GM12878 (cell line): Measurements from ENCODE around the gene PPP2R2D. TPM values are rescaled to one million over a fixed set of nuclear protein-coding genes. Genes with fewer than 3 reads are reported as not detected.
"Not testable (repeated sequence)": the region's sequence is repeated elsewhere in the genome, so short reads cannot be mapped to it uniquely, and the experiment has no call there.

Source experiments
- ATAC-seq: fragments of 200-7000 bp; cut with Tn5 transposase; 3 replicates; pipeline ENCODE4 v1.9.1; 2020; ENCODE audit warnings: mild to moderate bottlenecking, moderate library complexity
- BruUV-seq: library from RNA; stranded (reverse); fragments of 400-500 nt; replicated peaks from 2 replicates; lab custom pipeline; 2021; lab: Mats Ljungman, UMichigan
- CTCF ChIA-PET: fragments of 300-600 bp; sonication (Branson Sonifier 250); formaldehyde crosslinking; extraction: SDS; loops from one replicate; lab custom pipeline; 2021; ENCODE audit warnings: inconsistent platforms; lab: Yijun Ruan, JAX
- POLR2A ChIA-PET: fragments of 350-600 bp; formaldehyde crosslinking; extraction: SDS; loops from one replicate; lab custom pipeline; 2021; ENCODE audit warnings: inconsistent platforms; lab: Charles Lee
- RAD21 ChIA-PET: fragments of 300-600 bp; sonication (Branson Sonifier 250); formaldehyde crosslinking; loops from one replicate; lab custom pipeline; 2023; ENCODE audit warnings: antibody characterized with exemption; ENCODE audit not compliant: unreplicated experiment; lab: Charles Lee
- SMC1A ChIA-PET: fragments of 300-600 bp; sonication (Branson Sonifier 250); formaldehyde crosslinking; loops from one replicate; lab custom pipeline; 2023; ENCODE audit not compliant: unreplicated experiment, uncharacterized antibody; lab: Charles Lee
- DNase-seq: peaks from one replicate; pipeline ENCODE4 v3.0.0-alpha.2; 2011; ENCODE audit warnings: low read depth, low spot score
- FAIRE-seq: peaks from 3 replicates; lab custom pipeline; 2011; peaks lifted over from hg19 to GRCh38; lab: Jason Lieb, UNC
- H2AFZ ChIP-seq: 2 replicates; pipeline ENCODE4 v1.6.0; 2011; ENCODE audit warnings: low read depth, low read length, control low read depth; ENCODE audit not compliant: control insufficient read depth
- H3K27ac ChIP-seq: 2 replicates; pipeline ENCODE4 v1.5.1; 2011; ENCODE audit warnings: control low read depth; ENCODE audit not compliant: control insufficient read depth, insufficient read depth
- H3K27me3 ChIP-seq, 2 experiments: replicated peaks in 1 of 2; 2 replicates each; pipeline versions ENCODE4 v1.6.0 to v1.6.1; 2011; ENCODE audit warnings: low read length in 1 of 2; ENCODE audit not compliant: control insufficient read depth in 2 of 2, insufficient read depth in 2 of 2
- H3K36me3 ChIP-seq, 2 experiments: 2 replicates each; pipeline ENCODE4 v1.5.1; 2011; ENCODE audit warnings: low read length in 1 of 2; ENCODE audit not compliant: control insufficient read depth in 2 of 2, insufficient read depth in 2 of 2
- H3K4me1 ChIP-seq: 2 replicates; pipeline ENCODE4 v1.6.1; 2011; ENCODE audit warnings: mild to moderate bottlenecking, low read length, moderate library complexity, mixed read lengths; ENCODE audit not compliant: control insufficient read depth, insufficient read depth
- H3K4me2 ChIP-seq: 2 replicates; pipeline ENCODE4 v1.6.0; 2011; ENCODE audit warnings: control low read depth; ENCODE audit not compliant: control insufficient read depth, insufficient read depth
- H3K4me3 ChIP-seq: fragments of 200-600 bp; sonication (generic); 2 replicates; pipeline ENCODE4 v1.5.1; 2016
- H3K79me2 ChIP-seq: 2 replicates; pipeline ENCODE4 v1.6.0; 2011; ENCODE audit warnings: low read length; ENCODE audit not compliant: control insufficient read depth, insufficient read depth
- H3K9ac ChIP-seq: 2 replicates; pipeline ENCODE4 v1.8.0; 2011; ENCODE audit warnings: low read length, control low read depth, mixed read lengths; ENCODE audit not compliant: control insufficient read depth, insufficient read depth
- H3K9me3 ChIP-seq: replicated peaks from 3 replicates; pipeline ENCODE4 v1.5.1; 2011; ENCODE audit warnings: mild to moderate bottlenecking, low read length; ENCODE audit not compliant: control insufficient read depth, insufficient read depth
- H4K20me1 ChIP-seq: 2 replicates; pipeline ENCODE4 v1.6.0; 2011; ENCODE audit not compliant: control insufficient read depth, insufficient read depth
- ATF7 ChIP-seq: fragments of 450-650 bp; IDR thresholded peaks from 2 replicates; pipeline ENCODE4 v1.6.1; 2016; ENCODE audit warnings: low read depth, mild to moderate bottlenecking
- NFXL1 ChIP-seq: fragments of 450-650 bp; IDR thresholded peaks from 2 replicates; pipeline ENCODE4 v1.6.1; 2017; ENCODE audit warnings: antibody characterized with exemption, mild to moderate bottlenecking, borderline replicate concordance
- SREBF2 ChIP-seq: IDR thresholded peaks from 2 replicates; pipeline ENCODE4 v1.6.1; 2012; ENCODE audit warnings: mild to moderate bottlenecking, low read length
- ZNF217 ChIP-seq: fragments of 450-650 bp; IDR thresholded peaks from 2 replicates; pipeline ENCODE4 v1.6.1; 2017; ENCODE audit warnings: antibody characterized with exemption, mild to moderate bottlenecking
- WGBS: methylation state at CpG from one replicate; pipeline ENCODE4 v1.1.6; 2016; ENCODE audit warnings: low lambda C conversion rate; ENCODE audit not compliant: insufficient replicate concordance, insufficient coverage; ENCODE audit errors: missing lambda C conversion rate; 5-methylcytosine and 5-hydroxymethylcytosine counted together
- in situ Hi-C: fragments of 300-500 bp; cut with MboI; formaldehyde crosslinking; loops from 9 replicates; pipeline ENCODE4 v1.14.3; 2018; ENCODE audit warnings: mixed read lengths
- intact Hi-C: fragments of 100-400 bp; cut with micrococcal nuclease; formaldehyde crosslinking; loops from one replicate; pipeline ENCODE4 v1.14.2; 2022; ENCODE audit not compliant: unreplicated experiment
- polyA plus RNA-seq, 11 experiments: library from polyadenylated mRNA; depleted of rRNA in 4 of 11; unstranded in 6 of 11; stranded (reverse) in 5 of 11; fragments of >200 nt; fragmentation: Nextera tagmentation in 4 of 11; fragmentation: Illumina TruSeq in 1 of 11; extraction: Ambion mirVana in 4 of 11; extraction: Trizol in 1 of 11; gene quantifications; 1 replicate in 1 of 11; 2 replicates in 10 of 11; pipeline versions ENCODE4 v1.2.1 to v1.2.3, GENCODE V29; 2011 to 2016; ENCODE audit warnings: inconsistent platforms in 2 of 11, missing spikeins in 2 of 11, low read depth in 1 of 11
- total RNA-seq, 4 experiments: library from RNA; depleted of rRNA in 3 of 4; stranded (reverse); fragments of >200 nt in 3 of 4; fragmentation: Illumina TruSeq in 1 of 4; extraction: Trizol in 1 of 4; gene quantifications; 2 replicates each; pipeline versions ENCODE4 v1.2.1 to v1.2.3, GENCODE V29; 2013 to 2021
- TF ChIP-seq, protein P1 (sequence below): IDR thresholded peaks from 2 replicates; pipeline ENCODE4 v1.6.1; 2012; ENCODE audit warnings: low read depth, low read length, improper control_type of control experiment

The PPP2R2D gene
- total and polyA plus RNA-seq, 10 of the 15 experiments (the other 5 are each of a cell fraction or from before 2014, with no cell fraction given): 2.8 to 41.9 (median 21.8) TPM

DNA sequence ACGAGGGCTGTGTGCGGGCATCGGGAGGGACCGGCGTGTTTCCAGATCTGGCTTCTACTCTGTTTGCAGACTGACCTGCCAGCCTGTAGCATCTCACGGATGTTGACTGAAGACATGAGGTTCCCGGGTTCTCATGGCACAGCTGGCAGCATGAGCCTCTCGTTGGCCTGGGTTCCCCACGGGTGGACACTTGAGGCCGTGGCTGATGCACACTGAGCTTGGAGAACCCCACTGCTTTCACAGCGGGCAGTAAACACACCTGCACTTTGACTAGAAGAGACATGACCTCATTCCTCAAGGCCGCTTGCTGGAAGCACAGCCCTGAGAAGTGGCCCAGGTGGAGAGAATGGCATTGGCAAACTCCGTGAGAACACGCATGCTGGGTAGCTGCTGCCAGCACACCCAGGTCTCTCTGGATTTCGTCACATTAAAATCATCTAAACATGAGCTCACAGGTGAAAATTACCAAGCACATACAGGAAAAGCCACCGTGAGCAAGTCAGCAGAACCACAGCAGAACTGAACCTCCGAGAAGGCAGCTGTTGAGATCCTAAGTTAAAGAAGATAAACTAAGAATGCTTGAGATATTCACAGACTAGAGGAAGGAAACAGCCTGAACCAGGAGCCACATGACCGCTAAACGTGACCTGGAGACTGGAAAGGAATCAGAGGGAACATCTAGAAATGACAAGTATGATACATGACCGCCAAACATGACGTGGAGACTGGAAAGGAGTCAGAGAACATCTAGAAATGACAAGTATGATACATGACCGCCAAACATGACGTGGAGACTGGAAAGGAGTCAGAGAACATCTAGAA lies 48.4 kb downstream of the PPP2R2D start:
- no TSS peak for BruUV-seq

DNA sequence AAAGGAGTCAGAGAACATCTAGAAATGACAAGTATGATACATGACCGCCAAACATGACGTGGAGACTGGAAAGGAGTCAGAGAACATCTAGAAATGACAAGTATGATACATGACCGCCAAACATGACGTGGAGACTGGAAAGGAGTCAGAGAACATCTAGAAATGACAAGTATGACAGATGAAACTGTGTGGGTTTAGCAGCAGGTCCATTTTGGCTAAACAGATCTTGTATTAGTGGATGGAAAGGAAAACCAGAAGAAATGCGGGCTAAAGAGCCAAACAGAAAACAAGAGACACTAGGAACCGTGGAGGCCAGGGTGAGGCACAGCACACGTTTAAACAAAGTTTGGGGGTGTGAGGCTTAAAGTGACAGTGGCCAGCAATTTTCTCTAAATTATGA lies 49.1 kb downstream of the PPP2R2D start:
- ATAC-seq, H3K27ac ChIP-seq, CTCF ChIA-PET, H2AFZ ChIP-seq, intact Hi-C loops, H3K4me1 ChIP-seq, H3K4me2 ChIP-seq, SMC1A ChIA-PET, DNase-seq, H3K27me3 ChIP-seq, H3K9me3 ChIP-seq, H3K79me2 ChIP-seq, in situ Hi-C loops, H3K9ac ChIP-seq, H4K20me1 ChIP-seq, FAIRE-seq, POLR2A ChIA-PET, RAD21 ChIA-PET, H3K4me3 ChIP-seq: not testable (repeated sequence)
- peaks cover 29 to 41% of the 10 kb centered on the region in 2 experiments for H3K36me3 ChIP-seq
- BruUV-seq: TSS peak; percentile 30
- WGBS: 100% methylated on average over 5 of the region's 7 CpGs

More for the DNA sequence above, 48.4 kb downstream of the PPP2R2D start:
- Histone ChIP-seq H3K9me3 (no peaks in the 10 kb centered on the region), H3K79me2 (no peaks in the 10 kb centered on the region), H3K4me3 (no peak overlapping the region), H3K4me2 (no peak overlapping the region), H4K20me1 (no peaks in the 10 kb centered on the region), H3K36me3 (peaks cover 27 to 34% of the 10 kb centered on the region in 2 experiments), H3K27me3 (no peaks in the 10 kb centered on the region), H2AFZ (no peak overlapping the region), H3K4me1 (no peaks in the 10 kb centered on the region), H3K9ac (no peak overlapping the region), H3K27ac (no peak overlapping the region)
- POLR2A ChIA-PET: no interaction called here
- no peak for ATAC-seq
- no peak for DNase-seq
- SMC1A ChIA-PET: no interaction called here
- WGBS: 97% methylated on average over 21 of the region's 23 CpGs
- RAD21 ChIA-PET: no interaction called here
- TF ChIP-seq ZNF217: no peak
- TF ChIP-seq ATF7: no peak
- TF ChIP-seq, protein P1, sequence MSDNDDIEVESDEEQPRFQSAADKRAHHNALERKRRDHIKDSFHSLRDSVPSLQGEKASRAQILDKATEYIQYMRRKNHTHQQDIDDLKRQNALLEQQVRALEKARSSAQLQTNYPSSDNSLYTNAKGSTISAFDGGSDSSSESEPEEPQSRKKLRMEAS: no peak
- TF ChIP-seq SREBF2: no peak
- TF ChIP-seq NFXL1: no peak
- FAIRE-seq: no peak
- in situ Hi-C loops (no loop called here), intact Hi-C loops (no loop called here)
- CTCF ChIA-PET: no interaction called here
